Stromal cell of bone marrow (primary cell): ENCODE data around the gene SLC6A3.

Source experiments
- DNase-seq: peaks from one replicate; pipeline ENCODE4 v3.0.0-alpha.2; 2012; ENCODE audit warnings: low read depth

The SLC6A3 gene

DNA sequence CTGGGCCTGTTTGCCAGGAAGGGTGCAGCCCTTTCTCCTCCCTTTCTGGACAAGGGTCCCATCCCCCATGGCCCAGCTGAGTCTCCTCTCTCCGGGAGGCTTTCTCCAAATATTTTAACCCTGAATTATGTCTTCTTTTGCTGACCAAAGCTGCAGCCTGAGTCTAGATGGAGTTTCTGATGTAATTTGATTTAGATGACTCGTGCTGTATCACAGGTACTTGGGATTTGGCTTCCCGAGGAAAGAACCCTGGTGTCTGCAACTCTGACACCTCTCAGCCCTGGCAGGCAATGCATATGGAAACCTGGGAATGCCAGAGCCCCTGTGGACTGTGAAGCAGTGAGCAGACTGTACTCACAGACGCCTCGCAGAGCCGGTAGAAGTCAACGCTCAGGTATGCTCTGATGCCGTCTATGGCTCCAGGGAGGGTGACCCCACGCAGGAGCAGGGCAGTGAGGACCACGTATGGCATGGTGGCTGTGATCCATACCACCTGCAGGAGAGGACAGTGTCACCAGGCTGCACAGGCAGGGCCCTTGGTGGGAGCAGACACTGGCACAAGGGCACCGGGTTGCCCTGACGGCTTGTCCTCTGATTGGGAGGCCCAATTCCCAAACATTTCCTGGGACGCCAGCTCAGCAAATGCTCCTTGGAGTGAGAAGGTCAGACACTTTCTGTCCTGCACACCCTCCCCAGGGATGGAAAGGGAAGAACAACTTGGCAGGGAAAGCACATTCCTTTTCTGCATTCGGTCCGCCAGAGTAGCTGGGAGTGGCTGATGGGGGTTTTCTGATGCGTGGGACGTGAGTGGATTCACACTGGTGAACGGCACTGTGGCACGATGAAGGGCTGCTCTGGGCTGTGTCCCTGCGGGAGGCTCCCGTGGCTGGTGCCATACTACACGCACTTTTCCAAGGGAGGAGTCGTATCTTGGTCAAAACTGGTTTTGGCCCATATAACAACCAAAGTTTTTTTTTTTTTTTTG, 24.7 kb downstream of the SLC6A3 start:
- DNase-seq, result no peak

DNA sequence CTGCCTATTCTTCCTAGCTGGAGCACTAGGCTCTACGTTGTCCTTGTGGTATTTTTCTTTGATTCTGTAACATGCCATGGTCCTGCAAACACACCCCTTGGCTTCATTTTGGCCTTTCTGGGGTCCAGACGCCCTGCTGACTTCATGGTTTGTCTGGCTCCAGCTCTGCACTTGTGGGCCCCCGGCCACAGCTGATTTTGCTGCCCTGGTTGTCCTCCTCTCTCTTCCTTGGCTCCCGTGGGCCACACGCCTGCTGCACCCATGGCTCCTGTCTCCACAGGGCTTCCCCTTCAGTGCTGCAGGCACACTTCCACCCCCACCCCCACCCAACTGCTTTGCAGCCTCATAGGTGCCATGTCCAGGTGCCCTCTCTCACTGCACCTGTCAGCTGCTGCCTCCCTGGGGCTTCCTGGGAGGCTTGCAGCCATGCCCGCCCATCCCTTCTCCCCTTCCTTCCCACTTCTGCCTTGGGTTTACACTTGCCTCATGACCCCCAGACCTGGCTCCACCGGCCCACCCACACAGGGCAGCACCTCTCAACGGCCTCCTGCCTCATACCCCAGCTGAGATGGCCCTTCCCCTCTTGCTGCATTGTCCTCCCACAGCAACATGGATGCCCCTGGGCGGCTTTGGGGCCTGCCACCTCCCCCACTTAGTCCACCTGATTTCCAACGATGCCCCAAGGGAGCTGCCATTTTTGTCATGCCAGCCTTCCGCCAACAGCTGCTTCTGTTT, 25.6 kb downstream of the SLC6A3 start:
- no peak for DNase-seq

DNA sequence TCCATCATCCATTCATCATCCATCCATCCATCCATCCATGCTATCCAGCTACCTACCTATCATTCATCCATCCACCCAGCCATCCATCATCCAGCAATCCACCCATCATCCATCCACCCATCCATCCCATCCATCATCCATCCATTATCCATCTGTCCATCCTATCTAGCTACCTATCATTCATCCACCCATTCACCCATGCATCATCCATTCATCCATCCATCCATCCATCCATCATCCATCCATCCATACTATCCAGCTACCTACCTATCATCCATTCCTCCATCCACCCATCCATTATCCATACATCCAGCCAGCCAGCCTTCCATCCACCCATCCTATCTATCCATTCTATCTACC, 26.3 kb downstream of the SLC6A3 start:
- no peak for DNase-seq

DNA sequence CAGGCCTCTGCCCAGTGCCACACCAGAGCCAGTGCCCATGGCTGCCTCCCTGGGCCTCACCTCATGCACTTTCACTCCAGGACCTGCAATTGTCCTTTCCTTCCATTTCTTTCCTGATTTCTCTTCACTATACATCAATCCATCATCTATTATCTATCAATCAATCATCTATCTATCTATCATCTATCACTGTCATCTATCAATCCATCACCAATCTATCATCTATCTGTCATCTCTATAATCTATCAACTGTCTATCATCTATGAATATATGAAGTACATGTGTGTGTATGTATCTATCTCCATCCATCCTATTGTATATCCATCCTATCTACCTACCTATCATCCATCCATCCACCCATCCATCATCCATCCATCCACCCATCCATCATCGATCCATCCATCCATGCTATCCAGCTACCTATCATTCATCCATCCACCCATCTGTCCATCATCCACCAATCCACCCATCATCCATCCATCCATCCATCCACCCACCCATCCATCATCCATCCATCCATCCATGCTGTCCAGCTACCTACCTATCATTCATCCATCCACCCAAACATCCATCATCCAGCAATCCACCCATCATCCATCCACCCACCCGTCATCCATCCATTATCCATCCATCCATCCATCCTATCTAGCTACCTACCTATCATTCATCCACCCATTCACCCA, 26.9 kb downstream of the SLC6A3 start:
- DNase-seq, result no peak

DNA sequence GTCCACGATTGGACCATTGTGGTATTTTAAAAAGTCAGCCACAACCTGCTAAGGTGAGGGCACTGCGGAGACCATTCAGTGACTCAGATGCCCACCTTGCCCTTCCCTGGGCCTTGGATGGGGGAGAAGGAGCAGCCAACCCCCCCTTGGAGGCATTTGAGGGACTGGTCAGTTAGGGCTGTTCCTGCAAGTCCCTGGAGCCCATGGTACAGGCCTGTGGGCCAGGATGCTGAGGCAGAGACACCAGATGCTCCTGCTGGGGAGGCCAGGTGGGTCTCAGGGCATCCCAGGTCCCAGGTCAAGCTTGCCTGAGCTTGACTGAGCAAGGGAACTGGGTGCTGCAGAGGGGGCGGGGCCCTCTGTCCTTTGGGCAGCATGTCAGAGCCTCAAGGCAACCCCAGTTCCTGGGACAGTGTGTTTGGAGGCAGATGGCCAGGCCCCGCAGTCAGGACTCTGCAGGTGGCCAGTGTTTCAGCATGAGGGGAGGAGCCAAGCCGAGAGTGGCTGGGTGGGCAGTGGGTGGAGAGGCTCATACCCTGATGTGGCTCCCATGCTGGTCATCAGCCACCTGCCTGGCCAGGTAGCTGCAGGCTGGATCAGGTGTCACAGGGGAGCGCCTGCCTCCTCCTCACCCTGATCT, 27.5 kb downstream of the SLC6A3 start:
- DNase-seq, result no peak

DNA sequence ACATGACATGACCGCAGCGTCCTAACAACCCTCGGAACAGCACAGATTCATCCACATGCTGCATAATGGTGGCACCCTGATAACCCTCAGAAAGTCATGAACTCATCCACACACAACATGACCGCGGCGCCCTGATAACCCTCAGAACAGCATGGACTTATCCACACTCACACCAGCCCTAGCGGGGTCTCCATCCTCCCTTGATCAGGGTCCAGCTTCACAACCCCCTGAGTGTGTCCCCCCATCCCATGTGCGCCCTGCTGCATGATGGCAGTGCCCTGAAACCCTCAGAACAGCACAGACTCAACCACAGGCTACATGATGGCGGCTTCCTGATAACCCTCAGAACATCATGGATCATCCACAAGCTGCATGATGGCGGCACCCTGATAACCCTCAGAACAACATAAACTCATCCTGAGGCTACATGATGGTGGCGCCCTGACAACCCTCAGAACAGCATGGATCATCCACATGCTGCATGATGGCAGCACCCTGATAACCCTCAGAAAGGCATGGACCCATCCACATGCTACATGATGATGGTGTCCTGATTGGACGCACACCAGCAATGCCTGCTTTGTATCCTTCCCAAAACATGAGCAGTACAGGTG, 28.3 kb downstream of the SLC6A3 start:
- DNase-seq, result no peak

DNA sequence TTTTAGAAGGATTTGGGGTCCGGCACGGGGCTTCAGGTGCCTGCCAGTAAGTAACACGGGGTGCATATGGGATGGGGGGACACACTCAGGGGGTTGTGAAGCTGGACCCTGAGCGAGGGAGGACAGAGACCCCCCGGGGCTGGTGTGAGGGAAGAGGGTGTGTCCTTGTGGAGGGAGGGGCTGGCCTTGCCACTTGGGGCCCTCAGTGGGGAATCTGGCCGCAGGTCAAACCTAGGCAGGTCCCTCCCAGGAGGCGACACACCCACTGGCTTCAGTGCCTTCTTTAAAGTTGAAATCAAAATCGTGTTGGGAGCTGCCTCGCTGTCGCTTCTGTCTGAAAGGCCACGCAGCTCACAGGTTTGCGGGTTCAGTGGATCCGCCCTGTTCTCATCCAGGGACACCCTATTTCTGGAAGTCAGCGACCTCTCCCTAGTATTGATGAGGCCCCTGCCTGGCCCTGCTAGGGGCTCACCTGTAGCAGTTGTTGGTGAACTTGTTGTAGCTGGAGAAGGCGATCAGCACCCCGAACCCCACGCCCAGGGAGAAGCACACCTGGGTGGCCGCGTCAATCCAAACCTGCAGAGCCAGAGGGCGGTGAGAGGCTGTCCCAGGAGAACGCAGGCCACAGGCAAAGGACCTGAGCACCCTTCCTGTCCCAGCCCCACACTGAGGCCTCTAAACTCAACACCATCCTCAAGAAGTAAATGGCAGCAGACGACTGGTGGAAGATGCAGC, 29.4 kb downstream of the SLC6A3 start:
- no peak for DNase-seq

DNA sequence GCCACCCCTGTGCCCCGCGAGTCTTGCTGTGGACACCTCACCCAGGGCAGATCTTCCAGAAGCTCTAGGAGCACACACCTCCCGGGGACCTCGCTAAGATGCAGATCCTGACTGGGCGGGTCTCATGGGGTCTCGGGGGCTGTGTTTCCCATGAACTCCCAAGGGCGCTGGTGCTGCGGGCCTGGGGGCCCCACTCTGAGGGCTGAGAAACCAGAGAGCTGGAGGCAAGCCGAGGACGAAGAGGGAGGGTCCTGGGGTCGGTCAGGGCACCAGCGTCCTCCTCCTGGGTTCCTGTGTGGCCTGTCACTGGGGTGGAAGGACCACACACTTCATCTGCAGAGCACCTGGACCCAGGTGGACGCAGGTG, 30.2 kb downstream of the SLC6A3 start:
- DNase-seq, result no peak

DNA sequence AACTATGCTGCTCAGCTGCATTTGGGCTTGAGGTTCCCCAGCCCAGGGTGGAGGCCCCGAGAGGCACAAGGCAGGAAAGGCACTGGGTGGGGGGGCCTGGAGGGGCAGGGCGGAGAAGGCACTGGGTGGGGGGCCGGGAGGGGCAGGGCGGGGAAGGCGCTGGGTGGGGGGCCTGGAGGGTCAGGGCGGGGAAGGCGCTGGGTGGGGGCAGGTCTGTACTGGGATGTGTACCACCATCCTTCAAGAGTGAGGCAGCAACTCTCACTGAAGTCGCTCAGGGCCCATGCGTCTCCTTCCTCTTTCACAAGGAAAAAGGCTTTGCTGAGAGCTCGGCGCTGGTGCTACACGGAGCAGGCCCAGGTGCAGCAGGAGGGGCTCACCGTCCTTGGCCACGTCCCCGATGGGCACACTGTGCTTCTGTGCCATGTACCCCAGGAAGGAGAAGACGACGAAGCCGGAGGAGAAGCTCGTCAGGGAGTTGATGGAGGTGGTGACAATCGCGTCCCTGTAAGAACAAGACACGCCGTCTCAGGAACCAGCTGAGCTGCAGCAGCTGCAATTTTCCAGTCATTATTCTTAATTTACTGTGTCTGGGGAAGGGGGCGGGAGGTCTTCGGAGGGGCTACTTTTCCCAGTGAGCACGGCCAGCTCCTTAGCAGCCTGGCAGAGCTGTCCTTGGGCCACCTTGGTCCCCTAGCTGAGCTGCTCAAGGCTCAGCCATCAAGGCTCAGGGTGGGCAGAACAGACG, 30.8 kb downstream of the SLC6A3 start:
- no peak for DNase-seq

DNA sequence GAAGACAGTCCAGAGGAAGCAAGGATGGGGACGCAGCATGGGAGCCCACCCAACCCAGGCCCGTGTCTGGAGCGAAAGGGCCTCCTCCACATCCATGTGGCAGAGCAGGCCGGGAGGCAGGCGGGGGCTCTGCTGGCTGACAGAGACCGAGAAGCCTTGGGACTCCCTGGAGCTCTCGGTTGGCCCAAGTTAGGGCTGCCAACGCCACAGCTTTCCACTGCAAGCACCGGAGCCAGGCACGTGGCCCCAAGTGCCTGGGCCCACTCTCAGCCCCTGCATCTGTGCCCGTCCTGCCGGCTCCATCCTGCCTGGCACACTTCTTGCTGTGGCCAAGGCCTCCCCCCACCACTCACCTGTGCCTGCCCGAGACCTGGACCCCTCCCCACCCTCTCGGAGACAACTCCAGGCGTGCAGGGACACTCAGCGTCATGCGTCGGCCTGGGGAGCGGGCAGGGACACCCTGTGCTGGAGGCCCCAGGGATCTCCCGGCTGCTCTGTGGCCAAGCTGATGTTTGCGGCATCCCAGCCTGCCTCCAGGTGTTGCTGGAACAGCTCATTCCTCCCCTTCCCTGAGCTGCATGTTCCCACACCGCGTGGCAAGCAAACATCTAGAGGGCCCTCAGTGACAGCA, 31.5 kb downstream of the SLC6A3 start:
- DNase-seq, result no peak

DNA sequence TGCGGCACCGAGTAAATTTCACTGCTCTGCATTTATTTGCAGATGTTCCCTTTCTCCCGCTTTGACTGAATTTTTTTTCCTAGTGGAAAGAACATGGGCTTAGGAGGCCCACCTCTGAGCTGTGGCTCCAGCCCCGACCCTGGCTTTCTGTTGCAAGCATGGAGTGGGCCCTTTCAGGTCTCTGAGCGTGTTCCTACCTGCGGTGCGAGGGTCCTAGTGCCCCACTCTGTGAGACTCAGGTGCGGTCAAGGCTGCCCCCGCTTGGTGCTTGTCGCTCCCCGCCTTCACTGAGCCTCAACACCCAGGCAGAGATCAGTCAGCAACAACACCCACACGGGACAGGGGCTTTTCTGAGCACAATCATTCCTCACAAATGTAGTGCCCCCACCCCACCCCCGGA, 32.0 kb downstream of the SLC6A3 start:
- no peak for DNase-seq

DNA sequence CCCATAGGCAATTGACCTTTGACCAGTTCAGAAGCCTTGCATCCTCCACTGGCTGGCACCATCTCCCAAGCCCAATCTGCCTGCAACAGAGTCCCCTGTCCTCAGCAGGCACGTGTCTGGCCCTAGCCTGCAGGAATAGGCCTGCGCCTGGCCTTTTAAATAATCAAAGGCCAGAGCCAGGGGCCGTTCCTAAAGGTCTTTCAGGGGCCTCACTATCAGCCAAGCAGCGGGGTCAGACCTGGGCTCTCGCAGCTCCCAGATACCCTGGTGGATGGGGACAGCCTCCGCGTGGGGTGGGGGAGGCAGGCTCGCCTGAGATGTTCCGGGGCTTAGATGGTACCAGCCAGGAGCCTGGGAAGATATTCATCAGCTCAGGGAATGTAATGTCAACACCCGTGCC, 32.6 kb downstream of the SLC6A3 start:
- DNase-seq, result no peak

DNA sequence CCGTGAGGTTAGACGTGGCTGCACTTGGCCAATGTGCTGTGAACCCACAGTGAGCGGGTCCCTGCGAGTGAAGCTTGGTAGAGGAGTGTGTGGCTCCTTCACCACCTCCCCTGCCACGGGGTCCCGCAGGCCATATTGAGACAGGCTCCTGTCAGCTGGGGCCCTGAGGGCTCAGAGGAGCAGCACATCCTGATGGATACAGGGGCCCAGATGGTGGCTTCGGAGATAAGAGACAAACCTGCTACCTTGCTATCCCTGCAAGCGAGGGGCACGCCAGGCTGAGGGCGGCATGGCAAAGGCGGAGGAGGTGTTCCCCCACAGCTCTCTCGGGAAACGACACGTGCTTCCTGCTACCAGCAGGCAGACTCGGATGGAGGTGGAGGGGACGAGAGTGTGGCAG, 33.1 kb downstream of the SLC6A3 start:
- DNase-seq, result no peak

DNA sequence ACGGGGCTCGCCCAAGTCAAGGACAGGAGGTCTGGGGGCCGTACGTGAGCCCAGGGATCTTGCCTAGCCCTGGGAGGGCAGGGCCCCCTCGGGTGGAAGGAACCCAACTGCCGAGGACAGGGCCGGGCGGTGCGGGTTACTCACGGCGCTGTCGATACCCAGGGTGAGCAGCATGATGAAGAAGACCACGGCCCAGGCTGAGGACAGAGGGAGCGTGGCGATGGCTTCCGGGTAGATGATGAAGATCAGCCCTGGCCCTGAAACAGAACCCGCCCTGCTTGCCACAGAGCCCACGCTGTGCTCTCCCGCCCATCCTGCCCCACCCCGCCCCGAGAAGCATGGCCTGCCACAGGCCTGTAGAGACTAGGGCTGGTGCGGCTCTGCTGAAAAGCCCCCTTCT, 34.1 kb downstream of the SLC6A3 start:
- DNase-seq, result no peak

DNA sequence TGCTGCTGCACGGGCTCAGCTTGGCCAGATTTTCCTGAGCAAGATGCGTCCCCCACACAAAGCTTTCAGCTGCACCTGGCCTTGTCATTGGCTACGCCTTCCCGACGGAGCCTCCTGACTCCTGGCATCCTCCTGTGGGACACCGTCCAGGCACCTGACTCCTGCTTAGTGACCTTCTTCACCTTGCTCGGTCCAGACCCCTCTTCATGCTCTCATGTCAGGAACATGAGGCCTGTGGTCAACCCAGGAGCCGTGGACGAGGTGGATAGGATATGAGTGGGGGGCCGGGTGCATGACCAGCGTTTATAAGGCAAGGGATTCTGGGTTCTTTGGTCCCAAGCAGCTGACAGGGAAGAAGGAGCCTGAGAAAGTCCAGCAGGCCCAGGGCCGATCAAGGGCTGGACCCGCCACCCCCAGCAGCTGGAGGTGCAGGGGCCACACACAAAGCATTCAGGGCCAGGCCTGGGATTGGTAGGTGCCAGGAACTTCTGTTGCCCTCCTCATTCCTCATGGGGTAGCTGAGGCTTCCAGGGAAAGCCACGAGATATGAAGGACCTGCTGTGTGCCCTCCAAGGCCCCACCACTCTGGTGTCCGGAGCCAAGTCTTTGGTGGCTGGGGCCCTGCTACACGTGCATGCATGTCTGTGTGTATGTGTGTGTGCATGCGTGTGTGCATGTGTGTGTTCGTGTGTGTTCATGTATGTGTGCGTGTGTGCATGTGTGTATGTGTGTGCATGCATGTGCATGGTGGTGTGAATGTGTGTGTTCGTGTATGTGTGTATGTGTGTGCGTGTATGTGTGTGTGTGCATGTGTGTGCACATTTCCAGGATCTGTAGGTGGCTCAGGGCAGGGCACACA, 34.9 kb downstream of the SLC6A3 start:
- DNase-seq, result no peak

DNA sequence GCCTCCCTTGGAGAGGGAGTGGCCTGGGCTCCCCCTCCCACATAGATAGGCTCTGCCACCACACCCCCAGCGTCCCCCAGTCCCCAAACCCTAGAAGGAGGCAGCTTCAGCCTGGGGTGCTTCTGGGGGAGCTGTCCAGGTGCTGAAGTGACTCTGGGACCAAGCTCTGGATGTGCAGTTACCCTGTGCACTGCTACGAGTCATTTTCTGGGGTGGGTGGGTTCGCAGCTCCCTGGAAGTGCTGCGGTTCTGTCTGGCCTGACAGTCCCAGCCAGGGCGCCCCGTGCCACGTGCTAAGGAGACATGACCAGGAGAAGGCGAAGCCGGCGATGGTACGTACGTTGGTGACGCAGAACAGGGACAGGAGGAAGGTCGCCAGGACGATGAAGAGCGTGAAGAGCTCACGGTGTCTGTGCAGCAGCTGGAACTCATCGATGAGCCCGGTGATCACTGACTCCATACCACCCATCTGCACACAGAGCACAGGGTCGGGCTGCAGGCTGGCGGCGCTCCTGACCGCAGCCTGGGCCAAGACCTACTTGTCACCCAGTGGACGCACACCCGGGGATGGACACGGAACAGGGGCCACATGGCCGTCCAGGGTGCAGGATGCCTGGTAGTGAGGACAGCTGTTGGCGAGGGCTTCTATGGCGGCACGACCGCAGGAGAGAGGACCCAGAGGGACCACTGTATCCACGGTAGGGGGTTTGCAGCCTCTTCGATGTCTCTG, 35.7 kb downstream of the SLC6A3 start:
- DNase-seq, result no peak

DNA sequence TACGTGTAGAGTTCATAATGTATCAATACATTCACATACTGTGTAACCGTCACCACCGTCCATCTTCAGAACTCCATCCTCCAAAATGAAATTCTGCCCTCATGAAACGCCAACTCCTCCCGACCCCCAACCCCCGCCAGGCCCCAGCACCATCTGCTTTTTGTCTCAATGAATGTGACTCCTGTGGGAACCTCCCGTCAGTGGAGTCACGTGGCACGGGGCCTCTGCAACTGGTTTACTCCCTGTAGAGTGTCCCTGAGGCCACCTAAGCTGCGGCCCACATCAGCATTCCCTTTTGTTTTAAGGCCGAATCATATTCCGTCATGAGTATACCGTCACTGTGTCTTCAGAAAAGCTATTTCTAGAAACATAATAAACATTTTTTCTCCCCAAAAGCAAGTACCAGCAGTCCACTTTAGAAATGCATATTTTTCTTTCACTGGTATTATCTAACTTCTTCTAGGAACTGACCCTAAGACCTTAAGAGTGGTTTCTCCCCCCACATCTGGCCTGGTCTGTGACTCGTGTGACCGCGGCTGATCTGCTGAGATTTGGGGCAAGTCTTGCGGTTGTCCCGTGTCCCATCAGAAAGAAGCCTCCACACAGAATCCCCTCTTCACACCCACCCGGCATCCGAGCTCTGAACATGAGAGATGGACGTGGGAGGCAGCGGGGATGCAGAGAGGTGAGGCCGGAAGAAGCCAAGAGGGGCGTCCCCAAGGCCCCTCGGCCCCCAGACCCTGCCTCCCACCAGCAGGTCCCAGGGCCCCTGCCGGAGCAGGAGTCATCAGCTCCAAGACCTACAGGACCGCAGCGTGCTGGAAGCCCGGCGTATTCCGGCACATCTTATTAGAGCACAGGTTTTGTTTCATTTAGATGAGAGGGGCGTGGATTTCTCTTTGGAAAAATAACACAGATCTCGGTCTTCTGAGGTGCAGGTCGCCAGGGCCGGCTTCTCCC, 38.3 kb downstream of the SLC6A3 start:
- no peak for DNase-seq
